Measurements from ENCODE around the gene DNAH6.

DNA sequence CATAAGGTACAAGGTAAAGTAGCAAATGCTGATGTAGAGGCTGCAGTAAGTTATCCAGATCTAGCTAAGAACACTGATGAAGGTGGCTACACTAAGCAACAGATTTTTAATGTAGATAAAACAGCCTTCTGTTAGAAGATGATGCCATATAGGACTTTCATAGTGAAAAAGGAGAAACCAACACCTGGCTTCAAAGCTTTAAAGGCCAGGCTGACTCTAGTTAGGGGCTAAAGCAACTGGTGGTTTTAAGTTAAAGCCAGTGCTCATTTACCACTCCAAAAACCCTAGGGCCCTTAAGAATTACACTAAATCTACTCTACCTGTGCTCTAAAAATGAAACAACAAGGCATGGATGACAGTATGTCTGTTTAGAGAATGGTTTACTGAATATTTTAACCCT lies 131.0 kb downstream of the DNAH6 start:
- TF ChIP-seq, protein P1, sequence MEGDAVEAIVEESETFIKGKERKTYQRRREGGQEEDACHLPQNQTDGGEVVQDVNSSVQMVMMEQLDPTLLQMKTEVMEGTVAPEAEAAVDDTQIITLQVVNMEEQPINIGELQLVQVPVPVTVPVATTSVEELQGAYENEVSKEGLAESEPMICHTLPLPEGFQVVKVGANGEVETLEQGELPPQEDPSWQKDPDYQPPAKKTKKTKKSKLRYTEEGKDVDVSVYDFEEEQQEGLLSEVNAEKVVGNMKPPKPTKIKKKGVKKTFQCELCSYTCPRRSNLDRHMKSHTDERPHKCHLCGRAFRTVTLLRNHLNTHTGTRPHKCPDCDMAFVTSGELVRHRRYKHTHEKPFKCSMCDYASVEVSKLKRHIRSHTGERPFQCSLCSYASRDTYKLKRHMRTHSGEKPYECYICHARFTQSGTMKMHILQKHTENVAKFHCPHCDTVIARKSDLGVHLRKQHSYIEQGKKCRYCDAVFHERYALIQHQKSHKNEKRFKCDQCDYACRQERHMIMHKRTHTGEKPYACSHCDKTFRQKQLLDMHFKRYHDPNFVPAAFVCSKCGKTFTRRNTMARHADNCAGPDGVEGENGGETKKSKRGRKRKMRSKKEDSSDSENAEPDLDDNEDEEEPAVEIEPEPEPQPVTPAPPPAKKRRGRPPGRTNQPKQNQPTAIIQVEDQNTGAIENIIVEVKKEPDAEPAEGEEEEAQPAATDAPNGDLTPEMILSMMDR (IDR thresholded peaks at IDR 0.05; ENCODE audit: low read depth, low read length), result no peak
- TF ChIP-seq POLR2A (IDR thresholded peaks at IDR 0.05; ENCODE audit: extremely low read depth, insufficient read length), result no peak

All from NB4 (cell line).